ENCODE data around the gene ANGPTL8.

Gene ANGPTL8

DNA sequence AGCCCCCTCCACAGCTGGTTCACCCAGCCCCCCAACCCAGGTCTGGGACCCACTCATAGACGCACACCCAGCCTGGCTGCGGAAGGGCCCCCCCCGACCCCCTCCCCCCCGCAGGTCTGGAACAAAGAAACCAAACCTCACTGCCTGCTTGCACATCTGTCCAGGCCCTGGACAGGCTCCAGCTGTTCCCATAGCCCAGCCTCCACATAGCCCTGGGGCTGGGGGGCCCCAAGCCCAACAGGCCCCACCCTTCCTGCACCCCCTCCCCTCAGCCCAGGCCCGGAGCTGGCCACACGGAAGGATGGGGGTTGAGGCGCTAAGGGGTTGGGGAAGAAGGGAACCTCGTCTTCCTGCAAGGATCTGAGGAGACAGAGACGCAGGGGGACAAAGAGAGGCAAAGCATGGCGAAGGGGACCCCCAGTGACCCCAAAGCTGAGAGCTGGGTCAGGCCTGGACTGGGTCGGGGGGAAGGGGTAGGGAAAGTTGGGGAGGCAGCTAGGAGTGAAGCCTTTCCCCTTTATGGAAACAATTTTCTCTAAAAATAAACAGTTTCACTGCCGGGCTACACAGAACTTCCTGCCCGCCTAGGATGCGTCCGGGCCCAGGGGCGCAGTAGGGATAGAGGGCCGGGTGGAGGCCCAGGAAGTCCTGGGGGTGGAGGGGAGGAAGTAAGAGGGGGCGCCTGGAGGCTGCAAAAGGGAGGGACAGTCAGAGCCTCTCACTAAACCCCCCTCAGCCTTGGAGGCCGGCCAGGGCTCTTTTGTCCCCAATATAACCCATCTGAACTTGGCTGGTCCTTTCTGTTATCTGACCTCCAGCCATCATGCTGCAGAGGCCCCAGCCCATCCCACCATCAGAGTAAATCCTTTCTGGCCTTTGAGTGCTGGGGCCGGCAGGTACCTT, 44.5 kb upstream of the ANGPTL8 start:
- DNase-seq (ENCODE audit: low read depth): no peak
- H3K4me3 ChIP-seq (ENCODE audit: control insufficient read depth, low read depth, low read length): peak overlapping the region; percentile 45
- TF ChIP-seq CTCF (conservative IDR thresholded peaks at IDR 0.05; ENCODE audit: control insufficient read depth, insufficient read depth, low read depth, low read length): no peak

- no peak for TF ChIP-seq CTCF (conservative IDR thresholded peaks at IDR 0.05; ENCODE audit: control insufficient read depth, insufficient read depth, low read depth, low read length)
- no peak for DNase-seq (ENCODE audit: low read depth)
- peak overlapping the region; percentile 45 for H3K4me3 ChIP-seq (ENCODE audit: control insufficient read depth, low read depth, low read length)
These were observed 43.7 kb upstream of the ANGPTL8 start for GRCh38 chr19:11195681-11196080.

GRCh38 chr19:11196406-11197287, 42.8 kb upstream of the ANGPTL8 start:
- H3K4me3 ChIP-seq (ENCODE audit: control insufficient read depth, low read depth, low read length): peak overlapping the region; percentile 71
- DNase-seq (ENCODE audit: low read depth): peak; percentile 30
- TF ChIP-seq CTCF (conservative IDR thresholded peaks at IDR 0.05; ENCODE audit: control insufficient read depth, insufficient read depth, low read depth, low read length): no peak

DNA sequence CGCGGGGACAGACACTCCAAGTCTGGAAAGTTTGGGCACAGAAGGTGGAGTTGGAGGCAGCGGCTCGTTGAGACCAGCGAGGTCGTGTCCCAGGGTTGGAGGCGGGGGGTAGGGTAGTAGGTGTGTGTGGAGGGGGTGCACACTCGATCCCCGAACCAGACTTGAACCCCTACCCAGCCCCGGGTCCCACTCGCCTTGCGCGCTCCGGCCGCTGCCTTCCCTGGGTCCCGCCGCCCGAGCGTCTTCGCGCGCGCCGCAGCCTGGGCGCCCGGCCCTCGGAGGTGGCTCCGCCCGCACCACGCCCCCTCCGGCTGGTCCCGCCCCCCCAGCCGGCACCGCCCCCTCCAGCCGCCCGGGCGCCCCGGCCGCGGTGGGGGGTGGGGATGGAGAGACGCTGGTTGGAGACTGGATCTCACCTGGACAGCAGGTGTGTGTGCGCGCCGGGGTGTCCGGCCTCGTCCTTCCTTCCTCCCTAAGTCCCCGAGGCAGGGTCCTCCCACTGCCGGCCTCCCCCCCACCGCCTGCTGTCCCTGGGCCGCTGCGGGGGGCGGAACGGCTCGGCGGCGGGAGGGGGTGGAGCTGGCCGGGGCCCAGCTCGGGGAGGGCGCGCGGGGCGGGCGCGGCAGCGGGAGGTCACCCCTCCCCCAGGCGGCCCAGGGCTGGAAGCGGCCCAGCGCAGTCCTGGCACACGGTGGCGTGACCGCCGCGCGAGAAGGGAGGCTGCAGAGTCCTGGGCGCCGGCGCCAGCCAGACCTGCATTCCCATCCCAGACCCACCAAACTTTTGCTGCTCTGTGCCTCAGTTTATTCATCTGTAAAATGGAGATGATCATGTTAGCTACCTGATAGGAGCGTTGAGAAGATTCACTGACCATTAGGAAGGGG, 41.9 kb upstream of the ANGPTL8 start, which contains the start of gene KANK2:
Gene KANK2, minus strand, starts transcription at position 255 of the 884 bp plus-strand sequence. CDS start 3,034 bp downstream, outside the sequence.
- TF ChIP-seq CTCF (conservative IDR thresholded peaks at IDR 0.05; ENCODE audit: control insufficient read depth, insufficient read depth, low read depth, low read length): no peak
- H3K4me3 ChIP-seq (ENCODE audit: control insufficient read depth, low read depth, low read length): peak within 1 kb of the TSS; percentile 71
- peak; percentile 52 for DNase-seq (ENCODE audit: low read depth)

- no peak for DNase-seq (ENCODE audit: low read depth)
- TF ChIP-seq CTCF (conservative IDR thresholded peaks at IDR 0.05; ENCODE audit: control insufficient read depth, insufficient read depth, low read depth, low read length): no peak
- no peak overlapping the region for H3K4me3 ChIP-seq (ENCODE audit: control insufficient read depth, low read depth, low read length)
These were observed 41.3 kb upstream of the ANGPTL8 start for GRCh38 chr19:11198175-11198534.
